ENCODE data around the gene ZNF536. TPM values are rescaled to one million over a fixed set of nuclear protein-coding genes. Genes with fewer than 3 reads are reported as not detected.

ZNF536 gene
- total and polyA plus RNA-seq, 2 of the 13 experiments (the other 11 are each of a cell fraction or from before 2014, with no cell fraction given) = not detected

GRCh38 chr19:30391052-30391451 is 18.9 kb downstream of the ZNF536 start:
- WGBS (ENCODE audit: low lambda C conversion rate) = 0% methylated on average over 4 of the region's 5 CpGs
- ChIA-PET POLR2A (no interaction called here), CTCF (ENCODE audit: low intra/inter-chr PET ratio, low total read pairs) (no interaction called here)
- in situ Hi-C loops (cut with HindIII; ENCODE audit: extremely low pct_ligation_motif_present, low pct_unique_long_range_greater_than_20kb) (no loop called here), intact Hi-C loops (cut with micrococcal nuclease; ENCODE audit: unreplicated experiment) (no loop called here)
- Histone ChIP-seq H3K36me3 (replicated peaks in 1 of 2; ENCODE audit: control insufficient read depth in 1 of 2, insufficient read depth in 2 of 2, low read length in 2 of 2) (no peaks in the 10 kb centered on the region), H3K4me3 (replicated peaks in 1 of 3; ENCODE audit: insufficient read depth in 1 of 3, low read depth in 2 of 3, low read length in 3 of 3) (no peak overlapping the region), H3K9ac (ENCODE audit: insufficient read depth, low read depth, low read length) (no peak overlapping the region), H3K9me3 (ENCODE audit: low read length) (no peaks in the 10 kb centered on the region), H3K4me2 (ENCODE audit: low read depth, low read length) (no peak overlapping the region), H4K20me1 (ENCODE audit: insufficient read depth, low read length) (no peaks in the 10 kb centered on the region), H3K4me1 (ENCODE audit: insufficient read depth, low read length) (no peaks in the 10 kb centered on the region), H3K79me2 (ENCODE audit: insufficient read depth, low read length) (no peaks in the 10 kb centered on the region), H3K27ac (ENCODE audit: extremely low read length, insufficient read depth, low read length) (no peak overlapping the region), H2AFZ (ENCODE audit: low read length) (no peak overlapping the region), H3K27me3 (ENCODE audit: control insufficient read depth in 1 of 2, insufficient read depth in 2 of 2, low read length in 2 of 2) (peaks cover 0 to 3% of the 10 kb centered on the region in 2 experiments; a peak in 2 of 5 replicates)
- no peak for FAIRE-seq
- TF ChIP-seq KLF12 (CRISPR knock-in tag; IDR thresholded peaks at IDR 0.05; ENCODE audit: borderline replicate concordance) = no peak
- ATAC-seq = no peak
- no peak for DNase-seq (ENCODE audit: low spot score)
- BruUV-seq (replicated peaks) = no TSS peak

- no peaks in the 10 kb centered on the region for H3K36me3 ChIP-seq (replicated peaks in 1 of 2; ENCODE audit: control insufficient read depth in 1 of 2, insufficient read depth in 2 of 2, low read length in 2 of 2)
- H3K4me1 ChIP-seq (ENCODE audit: insufficient read depth, low read length) = no peaks in the 10 kb centered on the region
- no peak overlapping the region for H3K4me2 ChIP-seq (ENCODE audit: low read depth, low read length)
- H3K4me3 ChIP-seq (replicated peaks in 1 of 3; ENCODE audit: insufficient read depth in 1 of 3, low read depth in 2 of 3, low read length in 3 of 3) = no peak overlapping the region
- no peaks in the 10 kb centered on the region for H4K20me1 ChIP-seq (ENCODE audit: insufficient read depth, low read length)
- in situ Hi-C loops (cut with HindIII; ENCODE audit: extremely low pct_ligation_motif_present, low pct_unique_long_range_greater_than_20kb) = no loop called here
- intact Hi-C loops (cut with micrococcal nuclease; ENCODE audit: unreplicated experiment) = no loop called here
- no peak overlapping the region for H2AFZ ChIP-seq (ENCODE audit: low read length)
- H3K9ac ChIP-seq (ENCODE audit: insufficient read depth, low read depth, low read length) = no peak overlapping the region
- H3K27me3 ChIP-seq (ENCODE audit: control insufficient read depth in 1 of 2, insufficient read depth in 2 of 2, low read length in 2 of 2) = peaks cover 0 to 3% of the 10 kb centered on the region in 2 experiments; a peak in 2 of 5 replicates
- ChIA-PET POLR2A (no interaction called here), CTCF (ENCODE audit: low intra/inter-chr PET ratio, low total read pairs) (no interaction called here)
- WGBS (ENCODE audit: low lambda C conversion rate) = 28% methylated on average over 15 of the region's 19 CpGs
- ATAC-seq = no peak
- H3K27ac ChIP-seq (ENCODE audit: extremely low read length, insufficient read depth, low read length) = no peak overlapping the region
- no peaks in the 10 kb centered on the region for H3K79me2 ChIP-seq (ENCODE audit: insufficient read depth, low read length)
- H3K9me3 ChIP-seq (ENCODE audit: low read length) = no peaks in the 10 kb centered on the region
- no peak for DNase-seq (ENCODE audit: low spot score)
- FAIRE-seq = no peak
- no TSS peak for BruUV-seq (replicated peaks)
- TF ChIP-seq MLXIP (CRISPR knock-in tag; IDR thresholded peaks at IDR 0.05; ENCODE audit: borderline replicate concordance) (no peak), ZNF484 (CRISPR knock-in tag; IDR thresholded peaks at IDR 0.05; ENCODE audit: borderline replicate concordance, low read depth) (no peak), MAX (IDR thresholded peaks at IDR 0.05) (no peak), ZSCAN25 (CRISPR knock-in tag; IDR thresholded peaks at IDR 0.05) (no peak), KMT2B (CRISPR knock-in tag; IDR thresholded peaks at IDR 0.05) (no peak), SETDB1 (CRISPR knock-in tag; IDR thresholded peaks at IDR 0.05; ENCODE audit: borderline replicate concordance) (no peak), ZNF768 (CRISPR knock-in tag; IDR thresholded peaks at IDR 0.05) (no peak), HCFC1 (IDR thresholded peaks at IDR 0.05; ENCODE audit: low read depth, low read length) (no peak), ATF3 (CRISPR knock-in tag; IDR thresholded peaks at IDR 0.05) (no peak), ZNF160 (CRISPR knock-in tag; IDR thresholded peaks at IDR 0.05) (no peak), ZNF558 (CRISPR knock-in tag; IDR thresholded peaks at IDR 0.05; ENCODE audit: borderline replicate concordance) (no peak), ADNP (CRISPR knock-in tag; IDR thresholded peaks at IDR 0.05) (no peak), MED1 (CRISPR knock-in tag; IDR thresholded peaks at IDR 0.05) (no peak)
Observed at GRCh38 chr19:30391554-30392551, 19.7 kb downstream of the ZNF536 start.
